Measurements from ENCODE around the gene SLX4IP. TPM values are rescaled to one million over a fixed set of nuclear protein-coding genes. Genes with fewer than 3 reads are reported as not detected.
"Not testable (repeated sequence)": the region's sequence is repeated elsewhere in the genome, so short reads cannot be mapped to it uniquely, and the experiment has no call there.

Gene SLX4IP
- total RNA-seq, 1 donor from 2014 or later = 2.8 TPM

- DNase-seq (ENCODE audit: low read depth, low spot score) = no peak
Measured at GRCh38 chr20:10572853-10573252, 137.7 kb downstream of the SLX4IP start.

GRCh38 chr20:10573273-10573950 is 138.3 kb downstream of the SLX4IP start:
- DNase-seq (ENCODE audit: low read depth, low spot score) = no peak

- no peak for DNase-seq (ENCODE audit: low read depth, low spot score)
Measured at GRCh38 chr20:10573951-10574339, 138.8 kb downstream of the SLX4IP start.

GRCh38 chr20:10576411-10577090 is 141.4 kb downstream of the SLX4IP start:
- DNase-seq (ENCODE audit: low read depth, low spot score) = no peak

GRCh38 chr20:10577648-10578047 is 142.5 kb downstream of the SLX4IP start:
- DNase-seq (ENCODE audit: low read depth, low spot score) = no peak

GRCh38 chr20:10578607-10579006 is 143.5 kb downstream of the SLX4IP start:
- no peak for DNase-seq (ENCODE audit: low read depth, low spot score)

GRCh38 chr20:10579942-10580341 is 144.8 kb downstream of the SLX4IP start:
- no peak for DNase-seq (ENCODE audit: low read depth, low spot score)

GRCh38 chr20:10580700-10581099 is 145.6 kb downstream of the SLX4IP start:
- DNase-seq (ENCODE audit: low read depth, low spot score) = no peak

- no peak for DNase-seq (ENCODE audit: low read depth, low spot score)
Measured at GRCh38 chr20:10581823-10582222, 146.7 kb downstream of the SLX4IP start.

GRCh38 chr20:10584371-10584770 is 149.3 kb downstream of the SLX4IP start:
- DNase-seq (ENCODE audit: low read depth, low spot score) = no peak

- no peak for DNase-seq (ENCODE audit: low read depth, low spot score)
Measured at GRCh38 chr20:10585308-10585707, 150.2 kb downstream of the SLX4IP start.

GRCh38 chr20:10586296-10586695 is 151.2 kb downstream of the SLX4IP start:
- no peak for DNase-seq (ENCODE audit: low read depth, low spot score)

GRCh38 chr20:10590446-10590845 is 155.3 kb downstream of the SLX4IP start:
- DNase-seq (ENCODE audit: low read depth, low spot score) = not testable (repeated sequence)

- no peak for DNase-seq (ENCODE audit: low read depth, low spot score)
Measured at GRCh38 chr20:10590950-10591671, 156.0 kb downstream of the SLX4IP start.

- DNase-seq (ENCODE audit: low read depth, low spot score) = no peak
Measured at GRCh38 chr20:10591946-10592521, 156.9 kb downstream of the SLX4IP start.

- no peak for DNase-seq (ENCODE audit: low read depth, low spot score)
Measured at GRCh38 chr20:10594296-10594868, 159.3 kb downstream of the SLX4IP start.

- DNase-seq (ENCODE audit: low read depth, low spot score) = no peak
Measured at GRCh38 chr20:10595266-10595665, 160.2 kb downstream of the SLX4IP start.

GRCh38 chr20:10595985-10596384 is 160.9 kb downstream of the SLX4IP start:
- no peak for DNase-seq (ENCODE audit: low read depth, low spot score)

GRCh38 chr20:10596710-10597121 is 161.6 kb downstream of the SLX4IP start:
- no peak for DNase-seq (ENCODE audit: low read depth, low spot score)

- DNase-seq (ENCODE audit: low read depth, low spot score) = no peak
Measured at GRCh38 chr20:10597637-10598036, 162.5 kb downstream of the SLX4IP start.

GRCh38 chr20:10602221-10602871 is 167.2 kb downstream of the SLX4IP start:
- DNase-seq (ENCODE audit: low read depth, low spot score) = no peak

All from pulmonary artery endothelial cell (primary cell).